T47D (cell line): Measurements from ENCODE around the gene IL23A.
"Not testable (repeated sequence)": the region's sequence is repeated elsewhere in the genome, so short reads cannot be mapped to it uniquely, and the experiment has no call there.

ENCODE experiments used
- DNase-seq, 2 experiments: peaks; one replicate each; pipeline versions ENCODE4 v3.0.0 to v3.0.0-alpha.2; 2011 to 2012; ENCODE audit warnings: low read depth in 1 of 2, low spot score in 1 of 2
- JUND ChIP-seq: IDR thresholded peaks from 2 replicates; pipeline ENCODE4 v1.6.1; 2012; ENCODE audit warnings: low read depth
- in situ Hi-C: cut with HindIII; loops from 2 replicates; pipeline ENCODE4 v1.10.0; 2016; ENCODE audit warnings: low sequenced_read_pairs, low pct_unique_long_range_greater_than_20kb

IL23A gene

GRCh38 chr12:56308714-56309113 lies 30.0 kb upstream of the IL23A start:
- in situ Hi-C loops: no loop called here
- TF ChIP-seq JUND: no peak
- DNase-seq: no peak

GRCh38 chr12:56311003-56311402 lies 27.7 kb upstream of the IL23A start:
- in situ Hi-C loops: no loop called here
- TF ChIP-seq JUND: no peak
- DNase-seq: no peak

GRCh38 chr12:56315249-56315621 lies 23.4 kb upstream of the IL23A start:
- TF ChIP-seq JUND: no peak
- in situ Hi-C loops: no loop called here
- DNase-seq: peak in 1 of 2 experiments; percentile 20

- in situ Hi-C loops: no loop called here
- DNase-seq: peak; percentile 92 to 99
- TF ChIP-seq JUND: no peak
Observed at GRCh38 chr12:56315622-56316473, 22.8 kb upstream of the IL23A start, which contains the start of gene CNPY2. Gene CNPY2, minus strand, starts transcription at chr12:56315988. Its CDS starts 771 bp downstream, at chr12:56315217.

- DNase-seq: no peak
- no peak for TF ChIP-seq JUND
- in situ Hi-C loops: no loop called here
Observed at GRCh38 chr12:56317675-56318074, 21.0 kb upstream of the IL23A start.

GRCh38 chr12:56321027-56321426 lies 17.7 kb upstream of the IL23A start:
- no peak for DNase-seq
- in situ Hi-C loops: no loop called here
- no peak for TF ChIP-seq JUND

GRCh38 chr12:56321610-56322009 lies 17.1 kb upstream of the IL23A start:
- DNase-seq, in situ Hi-C loops: not testable (repeated sequence)

GRCh38 chr12:56324206-56324605 lies 14.5 kb upstream of the IL23A start:
- no peak for TF ChIP-seq JUND
- no peak for DNase-seq
- in situ Hi-C loops: no loop called here

GRCh38 chr12:56326126-56326525 lies 12.6 kb upstream of the IL23A start:
- no peak for DNase-seq

GRCh38 chr12:56326533-56326932 lies 12.2 kb upstream of the IL23A start:
- no peak for TF ChIP-seq JUND
- in situ Hi-C loops: no loop called here

More at GRCh38 chr12:56326126-56326525, 12.6 kb upstream of the IL23A start:
- TF ChIP-seq JUND: no peak
- in situ Hi-C loops: no loop called here

GRCh38 chr12:56330936-56331490 lies 7.7 kb upstream of the IL23A start:
- TF ChIP-seq JUND: no peak
- in situ Hi-C loops: no loop called here
- no peak for DNase-seq

More at GRCh38 chr12:56326533-56326932, 12.2 kb upstream of the IL23A start:
- no peak for DNase-seq

GRCh38 chr12:56332512-56333196 lies 6.0 kb upstream of the IL23A start:
- DNase-seq: no peak
- TF ChIP-seq JUND: no peak
- in situ Hi-C loops: no loop called here

- no peak for DNase-seq
- in situ Hi-C loops: no loop called here
- TF ChIP-seq JUND: no peak
Observed at GRCh38 chr12:56333197-56333678, 5.4 kb upstream of the IL23A start.
